Hematopoietic multipotent progenitor cell treated with erythropoietin and hydrocortisone succinate and interleukin-3 and kit ligand, for 8 days (in vitro differentiated cells): ENCODE data around the gene MAP4K3.

Experiments
- DNase-seq: peaks from one replicate; pipeline ENCODE4 v3.0.0-alpha.2; 2015

MAP4K3 gene

DNA sequence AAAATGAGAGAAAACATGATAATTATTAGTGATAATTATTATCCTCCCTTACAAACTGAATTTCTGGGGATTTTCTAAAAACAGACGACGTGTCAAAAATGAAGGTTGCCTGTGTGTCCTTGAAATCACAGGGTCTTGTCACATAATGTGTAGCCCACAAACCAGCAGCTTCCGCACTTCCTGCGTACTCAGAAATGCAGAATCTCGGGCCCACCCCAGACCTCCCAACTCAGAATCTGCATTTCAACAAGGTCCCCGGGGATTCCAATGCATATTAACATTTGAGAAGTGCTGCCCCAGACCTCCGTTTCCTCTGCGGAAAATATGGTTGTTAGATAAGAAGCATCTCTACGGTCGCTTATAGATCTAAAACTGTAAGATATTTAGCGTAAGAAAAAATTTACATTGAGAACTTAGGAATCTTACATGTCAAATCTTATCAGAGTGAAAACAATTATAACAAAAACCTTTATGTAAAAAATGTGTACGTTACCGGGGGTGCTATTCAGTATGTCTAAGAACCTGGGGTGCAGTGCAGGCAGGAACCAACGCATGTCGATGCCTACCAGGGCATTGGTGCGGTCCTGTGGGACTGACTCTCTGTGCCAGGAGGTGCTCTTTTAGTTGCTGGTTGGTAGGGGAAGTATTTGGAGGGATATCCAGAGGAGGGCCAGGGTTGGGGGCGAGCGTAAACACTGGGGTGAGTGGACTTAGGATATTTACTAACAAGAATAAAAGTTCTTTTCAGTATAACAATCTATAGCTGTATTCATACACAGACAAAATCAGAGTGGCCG lies 208.5 kb downstream of the MAP4K3 start:
- DNase-seq: peak; percentile 68

DNA sequence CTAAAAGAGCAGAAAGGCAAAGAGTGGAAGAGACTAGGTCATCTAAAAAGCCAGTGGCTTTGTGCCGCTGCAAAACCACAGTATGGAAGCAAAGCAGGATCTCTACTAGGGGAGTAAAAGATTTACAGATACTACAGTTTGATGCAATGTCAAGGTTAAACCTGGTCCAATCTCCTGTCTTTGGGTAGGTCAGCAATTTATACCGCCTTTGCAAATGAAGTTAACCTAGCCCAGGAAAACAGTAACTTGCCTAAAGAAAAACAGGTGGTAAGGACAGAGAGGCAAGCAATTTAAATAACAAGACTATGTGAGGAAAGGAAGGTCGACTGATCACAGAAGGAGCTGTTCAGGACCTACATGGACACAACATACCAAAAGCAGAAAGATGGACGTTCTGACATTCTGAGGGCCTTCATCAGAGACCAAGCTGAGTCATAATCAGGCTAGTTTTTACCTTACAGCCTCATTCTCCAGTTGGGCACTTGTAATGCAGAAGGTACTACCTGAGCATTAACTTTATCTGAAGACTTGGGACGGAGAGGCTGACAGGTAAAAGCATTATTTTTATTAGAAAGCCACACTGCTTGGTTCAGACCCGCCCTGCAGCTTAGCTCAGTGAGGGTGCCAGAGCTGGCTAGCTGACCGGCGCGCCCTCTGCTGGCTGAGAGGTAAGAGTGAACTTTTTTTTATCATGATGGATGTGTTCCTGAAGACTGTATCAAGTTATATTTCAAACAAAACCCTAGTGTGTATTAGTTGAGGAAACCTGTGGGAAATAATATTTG lies 209.3 kb downstream of the MAP4K3 start:
- DNase-seq: peak; percentile 88

DNA sequence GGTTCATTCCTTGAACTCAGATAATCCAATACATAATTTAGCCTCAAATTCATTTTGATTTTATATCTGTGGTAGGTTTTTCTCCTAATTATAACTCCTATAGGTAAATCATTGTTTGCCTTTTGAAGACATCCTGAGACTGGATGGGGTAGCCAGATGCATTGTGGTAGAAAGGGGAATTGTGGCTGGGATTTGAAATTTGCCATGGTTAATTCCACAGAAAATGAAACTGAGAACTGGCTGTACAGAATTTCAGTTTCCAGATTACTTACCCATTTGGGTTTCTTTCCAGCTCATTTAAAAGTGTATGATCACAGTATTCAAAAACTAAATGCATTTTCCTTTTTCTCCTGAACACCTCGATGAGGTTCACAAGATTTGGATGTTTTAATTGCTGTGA lies 211.5 kb downstream of the MAP4K3 start:
- no peak for DNase-seq

DNA sequence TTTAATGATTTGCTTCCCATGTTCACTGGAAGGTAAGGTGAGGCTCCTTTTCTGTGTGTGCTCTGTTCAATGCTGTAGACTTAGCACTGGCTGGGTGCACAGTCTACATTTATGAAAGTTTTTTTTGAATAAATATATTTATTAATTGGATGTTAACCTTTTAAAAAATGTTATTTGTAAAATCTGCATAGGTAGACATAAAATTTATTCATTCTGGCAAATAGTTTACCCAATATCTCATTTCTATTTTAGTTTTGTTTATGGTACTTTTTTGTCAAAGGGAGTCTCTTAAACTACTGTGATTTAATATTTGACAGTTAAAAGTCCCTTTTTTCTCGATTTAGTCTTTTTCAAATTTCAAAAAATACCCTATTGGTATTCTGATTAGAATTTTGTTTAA lies 213.2 kb downstream of the MAP4K3 start:
- no peak for DNase-seq

DNA sequence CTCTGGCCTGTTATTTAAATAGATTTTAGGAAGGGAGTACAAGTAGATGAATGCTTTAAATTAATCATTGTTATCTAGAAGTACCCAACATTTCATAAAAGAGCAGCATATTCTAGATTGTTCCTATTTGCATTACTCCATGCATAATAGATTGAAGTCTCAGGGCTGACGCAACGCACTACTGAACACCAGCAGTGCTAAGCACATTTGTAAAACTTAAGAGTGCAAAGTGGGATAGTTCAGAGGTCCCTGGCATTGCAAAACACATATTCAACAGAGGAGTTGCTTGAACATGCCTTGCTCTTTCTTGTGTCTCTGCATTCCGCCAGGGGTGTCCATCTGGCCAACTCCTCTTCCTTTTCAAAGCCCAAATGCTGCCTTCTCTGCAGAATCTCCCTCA lies 215.6 kb downstream of the MAP4K3 start:
- no peak for DNase-seq

DNA sequence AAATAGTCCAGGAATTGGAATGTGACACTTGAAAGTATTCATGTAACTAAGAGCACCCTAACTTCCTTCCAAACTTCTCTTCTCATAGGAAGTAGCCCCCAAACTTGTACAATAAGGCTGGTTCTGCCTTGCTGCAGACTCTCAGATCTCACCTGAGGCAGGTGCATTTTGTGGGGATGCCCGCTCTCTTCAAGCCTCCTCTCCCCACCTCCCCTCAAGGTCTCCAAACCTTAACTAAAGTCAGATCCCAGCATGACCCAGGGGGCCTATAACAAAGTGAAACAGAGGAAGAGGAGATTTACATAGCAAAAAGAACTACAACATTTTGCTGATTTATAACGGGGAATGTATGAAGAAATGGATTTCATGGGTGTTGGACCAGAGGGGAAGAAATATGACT lies 216.9 kb downstream of the MAP4K3 start:
- no peak for DNase-seq

DNA sequence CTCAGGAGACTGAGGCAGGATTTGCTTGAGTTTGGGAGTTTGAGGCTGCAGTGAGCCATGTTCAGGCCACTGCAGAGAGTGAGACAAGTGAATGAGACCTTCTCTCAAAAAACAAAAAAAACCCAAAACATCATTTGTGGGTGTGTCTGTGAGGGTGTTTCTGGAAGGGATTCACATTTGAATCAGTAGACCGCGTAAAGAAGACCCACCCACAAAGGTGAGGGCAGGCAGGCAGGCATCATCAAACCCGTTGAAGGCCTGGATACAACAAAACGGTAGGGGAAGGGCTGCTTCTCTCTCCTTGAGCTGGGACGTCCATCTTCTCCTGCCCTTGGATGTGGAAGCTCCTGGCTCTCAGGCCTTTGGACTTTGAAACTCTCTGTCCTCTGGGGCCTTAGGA lies 218.7 kb downstream of the MAP4K3 start:
- no peak for DNase-seq

DNA sequence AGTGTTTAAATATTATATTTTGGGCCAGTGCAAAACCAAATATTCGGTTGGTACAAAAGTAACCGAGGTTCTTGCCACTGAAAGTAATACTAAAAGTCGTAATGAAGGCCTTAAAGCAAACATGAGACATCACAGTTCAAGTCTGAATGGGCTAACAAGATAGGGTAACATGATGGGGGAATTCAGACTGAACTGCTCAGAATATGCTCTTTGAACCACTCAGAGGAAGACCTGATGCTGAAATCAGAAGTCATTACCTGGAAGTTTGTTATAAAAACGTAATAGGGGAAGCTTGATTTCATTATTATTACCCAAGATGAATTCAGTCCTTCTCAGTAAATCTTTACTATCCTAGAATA lies 219.9 kb downstream of the MAP4K3 start:
- DNase-seq: no peak

DNA sequence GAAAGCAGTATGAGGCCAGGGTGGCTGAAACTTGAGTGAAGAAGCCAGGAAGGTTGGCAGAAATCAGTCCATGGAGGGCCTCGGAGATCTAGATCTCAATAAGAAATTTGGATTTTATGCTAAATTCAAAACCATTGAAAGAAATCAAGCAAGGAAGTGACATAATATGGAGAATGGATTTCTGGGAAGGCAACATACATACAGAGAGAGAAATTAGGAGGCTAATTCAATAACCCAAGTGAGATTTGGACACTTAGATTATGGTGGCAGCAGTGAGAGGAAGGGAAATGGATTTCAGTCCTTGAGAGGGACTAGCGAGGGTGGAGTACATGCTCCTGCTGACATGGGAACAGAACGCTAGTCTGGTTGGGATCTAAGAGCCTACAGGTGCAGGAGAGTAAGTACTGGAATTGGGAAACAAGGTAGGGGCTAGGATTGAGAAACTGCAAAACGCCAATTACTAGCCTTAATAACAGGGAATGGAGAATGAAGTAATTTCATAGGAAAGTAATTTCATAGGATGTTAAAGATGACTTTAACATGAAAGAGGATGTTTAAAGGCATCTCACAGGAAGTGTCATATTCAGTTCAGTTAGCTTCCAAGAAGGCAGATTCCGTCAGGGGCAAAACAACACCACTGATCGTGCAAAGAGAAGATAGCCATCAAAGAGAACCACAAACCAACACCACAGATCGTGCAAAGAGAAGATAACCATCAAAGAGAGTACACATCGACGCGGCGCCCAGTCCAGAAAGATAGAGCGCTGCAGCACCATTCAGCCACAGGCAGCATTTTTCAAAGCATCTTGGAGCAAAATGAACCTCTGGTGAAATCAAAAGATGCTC lies 220.5 kb downstream of the MAP4K3 start:
- DNase-seq: peak; percentile 78

DNA sequence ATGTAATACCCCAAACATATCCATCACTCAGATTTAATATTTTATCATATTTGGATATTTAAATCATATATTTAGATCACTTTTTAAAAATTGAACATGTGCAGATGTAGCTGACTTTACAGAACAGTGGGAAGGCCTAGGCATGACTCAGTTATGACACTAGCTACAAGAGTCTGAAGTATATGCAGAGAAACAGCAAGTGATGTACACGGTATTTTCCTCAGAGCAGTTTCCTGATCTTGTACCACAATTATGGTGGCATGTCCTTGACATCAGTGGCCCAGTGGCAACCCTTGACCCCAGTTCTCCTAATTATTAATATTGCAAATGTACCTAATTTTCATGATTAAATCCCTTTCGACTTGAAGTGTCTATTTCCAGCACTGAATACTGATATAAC lies 221.5 kb downstream of the MAP4K3 start:
- DNase-seq: no peak

DNA sequence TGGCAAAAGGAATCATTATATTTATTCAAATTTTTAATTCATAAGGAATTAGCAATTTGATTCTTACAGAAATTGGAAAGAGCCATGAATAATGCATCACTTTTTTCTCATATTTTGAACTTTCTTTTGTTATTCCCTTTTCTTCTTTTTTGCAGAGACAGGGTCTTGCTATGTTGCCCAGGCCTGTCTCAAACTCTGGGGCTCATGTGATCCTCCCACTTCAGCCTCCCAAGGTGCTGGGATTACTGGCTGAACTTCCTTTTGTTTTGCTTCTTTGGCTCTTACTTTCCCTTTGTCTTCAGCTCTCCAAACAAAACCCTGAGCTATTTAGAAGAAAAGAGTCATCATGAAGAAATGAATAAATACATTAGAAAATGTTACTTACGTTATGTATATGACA lies 224.1 kb downstream of the MAP4K3 start:
- no peak for DNase-seq

DNA sequence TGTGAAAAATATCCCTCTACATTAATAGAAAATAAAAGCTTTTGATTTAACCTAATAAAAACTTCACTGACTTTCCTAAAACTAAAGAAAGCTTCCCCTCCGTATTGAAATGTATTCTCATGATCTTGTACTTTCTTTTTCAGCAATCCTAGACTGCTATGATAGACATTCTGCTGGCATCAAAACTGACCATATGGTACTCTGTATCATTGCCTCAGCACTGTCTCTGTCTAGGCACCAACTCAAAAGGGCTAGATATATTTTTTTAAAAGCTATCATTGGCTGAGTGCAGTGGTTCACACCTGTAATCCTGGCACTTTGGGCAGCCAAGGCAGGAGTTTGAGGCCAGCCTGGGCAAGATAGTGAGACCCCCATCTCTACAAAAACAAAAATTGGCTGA lies 226.2 kb downstream of the MAP4K3 start:
- DNase-seq: peak; percentile 28

DNA sequence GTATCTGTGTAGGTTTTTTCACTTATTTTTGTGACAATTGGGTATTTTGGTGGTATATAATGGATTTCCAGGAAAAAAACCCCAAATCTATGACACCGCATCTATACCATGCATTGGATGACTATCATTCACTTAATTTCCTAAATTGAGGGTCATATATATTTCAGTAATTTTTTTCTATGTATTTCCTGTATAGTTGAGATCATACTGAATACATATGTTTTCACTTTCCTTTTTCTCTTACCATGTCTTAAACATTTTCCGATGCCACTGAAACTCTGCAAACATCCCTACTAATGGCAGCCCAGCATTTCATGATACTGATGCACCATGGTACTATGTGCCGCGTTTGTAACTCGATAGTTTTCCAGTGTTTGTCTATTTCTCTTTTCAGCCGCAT lies 233.7 kb downstream of the MAP4K3 start:
- no peak for DNase-seq

DNA sequence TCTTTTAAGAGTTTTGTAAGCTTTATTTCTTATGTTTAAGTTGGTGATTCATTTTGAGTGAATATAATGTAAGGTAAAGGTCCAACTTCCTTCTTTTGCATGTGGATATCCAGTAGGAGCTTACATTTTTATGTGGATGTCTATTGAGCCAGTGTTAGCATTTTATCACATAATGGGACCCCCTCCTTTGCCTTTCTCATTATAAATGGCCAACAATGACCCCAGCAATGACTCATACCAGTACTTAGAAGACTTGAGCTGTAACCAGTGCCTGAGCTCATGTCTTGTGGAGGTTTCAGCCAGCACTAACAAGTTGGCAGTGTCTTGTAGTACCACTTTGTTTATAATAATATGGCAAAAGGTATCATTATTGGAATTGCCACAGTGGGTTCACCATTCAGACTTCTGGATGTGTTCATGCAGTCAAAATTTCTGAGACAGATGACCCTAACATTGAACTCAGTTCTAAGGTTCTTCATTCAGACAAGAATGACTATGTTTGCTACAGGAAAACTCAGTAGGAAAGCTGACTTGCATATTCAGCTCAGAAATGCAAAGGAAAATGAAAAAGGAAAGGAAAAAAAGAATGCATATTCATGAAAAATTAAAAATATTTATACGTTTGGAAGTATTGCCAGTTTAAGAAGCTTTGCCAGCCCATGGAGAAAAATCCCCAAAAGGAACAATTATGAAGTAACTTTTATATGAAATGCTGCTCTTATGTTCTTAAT lies 234.3 kb downstream of the MAP4K3 start:
- DNase-seq: no peak
